ENCODE results near the gene MYO7A.

DNA sequence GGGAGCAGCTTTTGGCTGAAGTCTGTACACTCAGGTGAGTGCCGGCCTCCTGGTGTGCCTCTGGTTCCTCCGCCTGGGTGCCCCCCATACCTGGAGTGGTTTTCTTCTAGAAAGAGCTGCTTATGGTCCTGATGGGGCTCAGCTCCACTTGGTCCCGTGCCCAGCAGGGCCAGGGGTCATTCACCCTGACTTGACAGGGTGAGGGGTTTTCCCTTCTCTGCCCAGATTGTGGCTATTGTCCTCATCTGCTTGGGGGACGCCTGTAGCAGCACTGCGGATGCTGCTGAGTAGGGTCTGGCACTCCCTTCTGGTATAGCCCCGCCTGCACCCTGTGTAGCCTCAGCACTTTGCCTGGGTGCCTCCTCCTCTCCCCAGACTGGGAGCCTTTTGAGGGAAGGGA, 17.2 kb upstream of the MYO7A start:
- no peak for TF ChIP-seq GATA3 (IDR thresholded peaks at IDR 0.05; ENCODE audit: low read depth, low read length)
- TF ChIP-seq GATA2 (IDR thresholded peaks at IDR 0.05; ENCODE audit: low read depth, low read length), result no peak
